Lower leg skin (tissue), 3 donors: ENCODE data around the gene KDM5D.

Experiments used
- POLR2A ChIP-seq, 2 donors: fragments of 450-650 bp; IDR thresholded peaks; one replicate each; pipeline ENCODE4 v1.6.1; 2016 to 2017; ENCODE audit warnings: antibody characterized with exemption in 2 of 2, mild to moderate bottlenecking in 1 of 2, moderate library complexity in 1 of 2
- TF ChIP-seq, protein P1 (sequence below), 3 donors: fragments of 450-650 bp; IDR thresholded peaks; one replicate each; pipeline ENCODE4 v1.5.1; 2016; ENCODE audit warnings: antibody characterized with exemption in 3 of 3, mild to moderate bottlenecking in 3 of 3, moderate library complexity in 2 of 3

DNA sequence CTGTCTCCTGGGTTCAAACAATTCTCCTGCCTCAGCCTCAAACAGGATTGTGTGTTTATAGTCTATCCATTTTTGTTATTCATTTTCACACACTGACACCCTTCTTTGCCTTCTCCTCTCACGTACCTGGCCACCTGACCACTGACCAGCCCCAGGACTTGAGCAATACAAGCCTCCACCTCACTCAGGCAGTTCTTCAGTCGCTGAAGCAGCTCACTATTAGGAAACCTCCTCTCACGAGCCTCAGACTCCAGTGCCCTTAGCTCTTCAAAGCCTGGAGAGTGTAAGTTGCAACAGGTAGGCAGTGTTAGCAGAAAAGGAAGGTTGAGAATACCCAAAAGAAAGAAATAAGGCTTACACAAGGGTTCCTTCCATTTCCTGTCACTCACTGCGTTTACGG lies 29.3 kb downstream of the KDM5D start:
- TF ChIP-seq, protein P1, sequence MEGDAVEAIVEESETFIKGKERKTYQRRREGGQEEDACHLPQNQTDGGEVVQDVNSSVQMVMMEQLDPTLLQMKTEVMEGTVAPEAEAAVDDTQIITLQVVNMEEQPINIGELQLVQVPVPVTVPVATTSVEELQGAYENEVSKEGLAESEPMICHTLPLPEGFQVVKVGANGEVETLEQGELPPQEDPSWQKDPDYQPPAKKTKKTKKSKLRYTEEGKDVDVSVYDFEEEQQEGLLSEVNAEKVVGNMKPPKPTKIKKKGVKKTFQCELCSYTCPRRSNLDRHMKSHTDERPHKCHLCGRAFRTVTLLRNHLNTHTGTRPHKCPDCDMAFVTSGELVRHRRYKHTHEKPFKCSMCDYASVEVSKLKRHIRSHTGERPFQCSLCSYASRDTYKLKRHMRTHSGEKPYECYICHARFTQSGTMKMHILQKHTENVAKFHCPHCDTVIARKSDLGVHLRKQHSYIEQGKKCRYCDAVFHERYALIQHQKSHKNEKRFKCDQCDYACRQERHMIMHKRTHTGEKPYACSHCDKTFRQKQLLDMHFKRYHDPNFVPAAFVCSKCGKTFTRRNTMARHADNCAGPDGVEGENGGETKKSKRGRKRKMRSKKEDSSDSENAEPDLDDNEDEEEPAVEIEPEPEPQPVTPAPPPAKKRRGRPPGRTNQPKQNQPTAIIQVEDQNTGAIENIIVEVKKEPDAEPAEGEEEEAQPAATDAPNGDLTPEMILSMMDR (IDR thresholded peaks at IDR 0.05): no peak
- TF ChIP-seq POLR2A (IDR thresholded peaks at IDR 0.05): no peak
